ENCODE data around the gene SRF.
A peak's percentile ranks its signal among the peaks of the same experiment; 100 is the strongest.

SRF gene

DNA sequence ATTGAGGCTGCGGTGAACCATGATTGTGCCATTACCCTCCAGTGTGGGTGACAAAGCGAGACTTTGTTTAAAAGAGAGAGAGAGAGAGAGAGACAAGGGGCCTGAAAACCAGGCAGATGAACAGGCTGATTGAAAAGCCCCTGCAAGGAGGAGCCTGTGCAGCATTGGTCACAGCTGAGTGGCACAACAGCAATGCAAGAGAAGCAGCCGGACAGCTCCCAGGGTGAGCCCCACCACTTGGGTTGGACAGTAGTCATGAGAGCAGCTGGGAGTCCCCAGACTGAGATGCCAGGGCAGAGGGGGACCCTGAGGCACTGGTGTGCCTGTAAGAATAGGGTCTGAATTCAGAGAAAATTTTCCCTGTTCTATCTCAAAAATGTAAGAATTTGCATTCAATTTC lies 48.0 kb downstream of the SRF start:
- Histone ChIP-seq H3K4me3 (ENCODE audit: control insufficient read depth in 1 of 7, extremely low read depth in 1 of 7, insufficient read depth in 4 of 7, low read depth in 2 of 7, low read length in 6 of 7) (no peak overlapping the region), H3K36me3 (ENCODE audit: control insufficient read depth in 4 of 4, insufficient read depth in 4 of 4, low read length in 3 of 4) (peaks cover 16 to 69% (median 41%) of the 10 kb centered on the region in 4 experiments), H3K27me3 (replicated peaks in 2 of 5; ENCODE audit: control insufficient read depth in 4 of 5, insufficient read depth in 5 of 5, low read length in 4 of 5) (no peaks in the 10 kb centered on the region), H3K27ac (ENCODE audit: insufficient read depth in 1 of 2, low read depth in 1 of 2, low read length in 2 of 2, poor library complexity in 1 of 2, severe bottlenecking in 2 of 2) (no peak overlapping the region), H3K4me1 (ENCODE audit: control extremely low read depth in 1 of 4, control insufficient read depth in 4 of 4, insufficient read depth in 4 of 4, low read length in 3 of 4) (peaks cover 0 to 6% (median 4%) of the 10 kb centered on the region in 4 experiments), H3K9me3 (ENCODE audit: control extremely low read depth in 1 of 5, control insufficient read depth in 4 of 5, insufficient read depth in 2 of 5, low read depth in 1 of 5, low read length in 4 of 5) (no peaks in the 10 kb centered on the region)
- 100% methylated on average over 3 of the region's 3 CpGs for WGBS (ENCODE audit: insufficient coverage)
- DNase-seq = no peak
- ChIA-PET POLR2A (no interaction called here), CTCF (no interaction called here)

DNA sequence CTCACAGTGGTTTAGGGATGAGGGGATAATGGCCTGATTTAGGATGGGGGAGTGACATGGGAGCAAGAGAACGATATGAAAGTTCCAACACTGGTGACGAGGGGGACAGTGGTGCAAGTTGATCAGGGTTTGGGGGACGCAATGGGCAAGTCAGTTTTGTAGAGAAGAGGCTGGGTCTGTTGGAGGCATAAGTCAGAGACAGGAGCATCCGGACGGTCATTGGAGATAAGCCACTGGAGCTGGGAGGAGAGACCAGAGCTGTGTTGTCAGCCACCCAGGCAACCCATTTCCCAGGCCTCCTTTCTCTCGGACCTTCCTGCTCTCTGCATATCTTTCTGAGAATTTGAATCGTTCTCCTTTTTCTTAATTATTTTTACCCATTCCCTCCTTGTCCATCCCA lies 48.7 kb downstream of the SRF start:
- Histone ChIP-seq H3K27ac (ENCODE audit: insufficient read depth in 1 of 2, low read depth in 1 of 2, low read length in 2 of 2, poor library complexity in 1 of 2, severe bottlenecking in 2 of 2) (no peak overlapping the region), H3K36me3 (ENCODE audit: control insufficient read depth in 4 of 4, insufficient read depth in 4 of 4, low read length in 3 of 4) (peaks cover 16 to 68% (median 41%) of the 10 kb centered on the region in 4 experiments), H3K27me3 (replicated peaks in 2 of 5; ENCODE audit: control insufficient read depth in 4 of 5, insufficient read depth in 5 of 5, low read length in 4 of 5) (no peaks in the 10 kb centered on the region), H3K4me1 (ENCODE audit: control extremely low read depth in 1 of 4, control insufficient read depth in 4 of 4, insufficient read depth in 4 of 4, low read length in 3 of 4) (peaks cover 0 to 13% (median 11%) of the 10 kb centered on the region in 4 experiments), H3K4me3 (ENCODE audit: control insufficient read depth in 1 of 7, extremely low read depth in 1 of 7, insufficient read depth in 4 of 7, low read depth in 2 of 7, low read length in 6 of 7) (no peak overlapping the region), H3K9me3 (ENCODE audit: control extremely low read depth in 1 of 5, control insufficient read depth in 4 of 5, insufficient read depth in 2 of 5, low read depth in 1 of 5, low read length in 4 of 5) (no peaks in the 10 kb centered on the region)
- no peak for DNase-seq
- CTCF ChIA-PET = interaction anchor here (1.5 to 1.8 kb wide), 2 partner anchors 10 to 14 kb away, joined by 3 to 8 read pairs; no protein-coding TSS in a partner anchor
- POLR2A ChIA-PET = no interaction called here
- WGBS (ENCODE audit: insufficient coverage) = 98% methylated on average over 6 of the region's 7 CpGs

- H3K27ac ChIP-seq (ENCODE audit: insufficient read depth in 1 of 2, low read depth in 1 of 2, low read length in 2 of 2, poor library complexity in 1 of 2, severe bottlenecking in 2 of 2) = no peak overlapping the region
- WGBS (ENCODE audit: insufficient coverage) = 98% methylated on average over 16 of the region's 16 CpGs
- H3K4me3 ChIP-seq (ENCODE audit: control insufficient read depth in 1 of 7, extremely low read depth in 1 of 7, insufficient read depth in 4 of 7, low read depth in 2 of 7, low read length in 6 of 7) = no peak overlapping the region
- H3K9me3 ChIP-seq (ENCODE audit: control extremely low read depth in 1 of 5, control insufficient read depth in 4 of 5, insufficient read depth in 2 of 5, low read depth in 1 of 5, low read length in 4 of 5) = no peaks in the 10 kb centered on the region
- CTCF ChIA-PET = interaction anchor here (0.8 to 1.8 kb wide), 6 partner anchors 8 to 31 kb away, joined by 3 to 8 read pairs (median 4); partner anchors contain the start of gene DNPH1
- POLR2A ChIA-PET = no interaction called here
- H3K27me3 ChIP-seq (replicated peaks in 2 of 5; ENCODE audit: control insufficient read depth in 4 of 5, insufficient read depth in 5 of 5, low read length in 4 of 5) = no peaks in the 10 kb centered on the region
- H3K4me1 ChIP-seq (ENCODE audit: control extremely low read depth in 1 of 4, control insufficient read depth in 4 of 4, insufficient read depth in 4 of 4, low read length in 3 of 4) = peaks cover 0 to 16% (median 13%) of the 10 kb centered on the region in 4 experiments
- peaks cover 15 to 62% (median 38%) of the 10 kb centered on the region in 4 experiments for H3K36me3 ChIP-seq (ENCODE audit: control insufficient read depth in 4 of 4, insufficient read depth in 4 of 4, low read length in 3 of 4)
- DNase-seq = no peak
Observed at GRCh38 chr6:43220439-43220951, 49.4 kb downstream of the SRF start.

GRCh38 chr6:43221046-43221972 lies 50.2 kb downstream of the SRF start:
- DNase-seq = no peak
- Histone ChIP-seq H3K27me3 (replicated peaks in 2 of 5; ENCODE audit: control insufficient read depth in 4 of 5, insufficient read depth in 5 of 5, low read length in 4 of 5) (no peaks in the 10 kb centered on the region), H3K4me3 (ENCODE audit: control insufficient read depth in 1 of 7, extremely low read depth in 1 of 7, insufficient read depth in 4 of 7, low read depth in 2 of 7, low read length in 6 of 7) (no peak overlapping the region), H3K4me1 (ENCODE audit: control extremely low read depth in 1 of 4, control insufficient read depth in 4 of 4, insufficient read depth in 4 of 4, low read length in 3 of 4) (peaks cover 0 to 24% (median 20%) of the 10 kb centered on the region in 4 experiments), H3K36me3 (ENCODE audit: control insufficient read depth in 4 of 4, insufficient read depth in 4 of 4, low read length in 3 of 4) (peaks cover 13 to 57% (median 37%) of the 10 kb centered on the region in 4 experiments), H3K9me3 (ENCODE audit: control extremely low read depth in 1 of 5, control insufficient read depth in 4 of 5, insufficient read depth in 2 of 5, low read depth in 1 of 5, low read length in 4 of 5) (no peaks in the 10 kb centered on the region), H3K27ac (ENCODE audit: insufficient read depth in 1 of 2, low read depth in 1 of 2, low read length in 2 of 2, poor library complexity in 1 of 2, severe bottlenecking in 2 of 2) (no peak overlapping the region)
- POLR2A ChIA-PET = no interaction called here
- CTCF ChIA-PET = interaction anchor here (0.8 to 1.8 kb wide), 6 partner anchors 8 to 30 kb away, joined by 3 to 8 read pairs (median 4); partner anchors contain the start of gene DNPH1
- WGBS (ENCODE audit: insufficient coverage) = 95% methylated on average over 17 of the region's 20 CpGs

DNA sequence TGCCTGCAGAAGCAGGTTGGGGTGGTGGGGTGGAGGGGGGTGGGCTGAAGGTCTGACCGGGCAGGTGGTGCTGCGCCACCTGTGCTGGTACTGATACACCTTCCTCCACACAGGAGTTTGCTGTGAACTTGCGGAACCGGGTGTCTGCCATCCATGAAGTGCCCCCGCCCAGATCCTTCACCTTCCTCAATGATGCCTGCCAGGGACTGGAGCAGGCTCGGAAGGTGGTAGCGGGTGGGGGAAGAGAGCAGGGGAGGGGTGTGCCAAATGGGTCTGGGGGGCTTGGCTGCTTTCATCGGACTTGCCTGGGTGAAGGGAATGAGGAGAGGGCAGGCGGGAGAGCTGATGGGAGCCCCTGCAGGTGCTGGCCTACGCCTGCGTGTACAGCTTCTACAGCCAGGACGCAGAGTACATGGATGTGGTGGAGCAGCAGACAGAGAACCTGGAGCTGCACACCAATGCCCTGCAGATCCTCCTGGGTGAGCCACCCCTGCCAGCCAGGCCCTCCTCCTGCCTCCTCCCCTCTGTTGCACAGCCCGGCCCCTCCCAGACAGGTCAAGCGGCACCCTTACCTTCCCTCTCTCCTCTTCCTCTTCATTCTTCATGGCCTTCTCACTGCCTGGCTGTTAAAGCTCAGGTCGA lies 51.5 kb downstream of the SRF start:
- no peaks in the 10 kb centered on the region for H3K9me3 ChIP-seq (ENCODE audit: control extremely low read depth in 1 of 5, control insufficient read depth in 4 of 5, insufficient read depth in 2 of 5, low read depth in 1 of 5, low read length in 4 of 5)
- no peak overlapping the region for H3K27ac ChIP-seq (ENCODE audit: insufficient read depth in 1 of 2, low read depth in 1 of 2, low read length in 2 of 2, poor library complexity in 1 of 2, severe bottlenecking in 2 of 2)
- DNase-seq = no peak
- POLR2A ChIA-PET = no interaction called here
- CTCF ChIA-PET = interaction anchor here (0.6 to 1.0 kb wide), 2 partner anchors 31 to 51 kb away, joined by 3 to 4 read pairs; no protein-coding TSS in a partner anchor
- H3K27me3 ChIP-seq (replicated peaks in 2 of 5; ENCODE audit: control insufficient read depth in 4 of 5, insufficient read depth in 5 of 5, low read length in 4 of 5) = no peaks in the 10 kb centered on the region
- peaks cover 0 to 24% (median 22%) of the 10 kb centered on the region in 4 experiments for H3K4me1 ChIP-seq (ENCODE audit: control extremely low read depth in 1 of 4, control insufficient read depth in 4 of 4, insufficient read depth in 4 of 4, low read length in 3 of 4)
- no peak overlapping the region for H3K4me3 ChIP-seq (ENCODE audit: control insufficient read depth in 1 of 7, extremely low read depth in 1 of 7, insufficient read depth in 4 of 7, low read depth in 2 of 7, low read length in 6 of 7)
- WGBS (ENCODE audit: insufficient coverage) = 100% methylated on average over 8 of the region's 15 CpGs
- H3K36me3 ChIP-seq (ENCODE audit: control insufficient read depth in 4 of 4, insufficient read depth in 4 of 4, low read length in 3 of 4) = peaks cover 5 to 55% (median 29%) of the 10 kb centered on the region in 4 experiments

DNA sequence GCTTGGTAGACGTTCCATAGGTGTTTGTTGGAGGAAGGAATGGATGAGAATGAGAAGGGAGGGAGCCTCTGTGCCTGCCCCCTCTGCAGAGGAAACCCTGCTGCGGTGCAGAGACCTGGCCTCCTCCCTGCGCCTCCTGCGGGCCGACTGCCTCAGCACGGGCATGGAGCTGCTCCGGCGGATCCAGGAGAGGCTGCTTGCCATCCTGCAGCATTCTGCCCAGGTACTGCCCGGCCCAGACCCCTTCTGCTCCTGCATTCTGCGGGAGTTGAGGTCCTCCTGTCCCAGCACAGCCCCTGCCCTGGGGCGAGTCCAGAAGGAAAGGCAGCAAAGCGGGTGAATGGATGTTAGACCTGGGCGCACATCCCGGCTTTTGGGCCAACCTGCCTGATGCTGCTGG lies 52.1 kb downstream of the SRF start:
- peaks cover 0 to 27% (median 25%) of the 10 kb centered on the region in 4 experiments for H3K4me1 ChIP-seq (ENCODE audit: control extremely low read depth in 1 of 4, control insufficient read depth in 4 of 4, insufficient read depth in 4 of 4, low read length in 3 of 4)
- DNase-seq = no peak
- H3K4me3 ChIP-seq (ENCODE audit: control insufficient read depth in 1 of 7, extremely low read depth in 1 of 7, insufficient read depth in 4 of 7, low read depth in 2 of 7, low read length in 6 of 7) = no peak overlapping the region
- H3K27ac ChIP-seq (ENCODE audit: insufficient read depth in 1 of 2, low read depth in 1 of 2, low read length in 2 of 2, poor library complexity in 1 of 2, severe bottlenecking in 2 of 2) = peak overlapping the region; percentile 85 to 88
- H3K36me3 ChIP-seq (ENCODE audit: control insufficient read depth in 4 of 4, insufficient read depth in 4 of 4, low read length in 3 of 4) = peaks cover 5 to 55% (median 29%) of the 10 kb centered on the region in 4 experiments
- no peaks in the 10 kb centered on the region for H3K27me3 ChIP-seq (replicated peaks in 2 of 5; ENCODE audit: control insufficient read depth in 4 of 5, insufficient read depth in 5 of 5, low read length in 4 of 5)
- over 99% methylated on average over 14 of the region's 14 CpGs for WGBS (ENCODE audit: insufficient coverage)
- H3K9me3 ChIP-seq (ENCODE audit: control extremely low read depth in 1 of 5, control insufficient read depth in 4 of 5, insufficient read depth in 2 of 5, low read depth in 1 of 5, low read length in 4 of 5) = no peaks in the 10 kb centered on the region
- POLR2A ChIA-PET = no interaction called here
- CTCF ChIA-PET = interaction anchor here (0.6 to 1.1 kb wide), 3 partner anchors 15 to 51 kb away, joined by 3 to 4 read pairs (median 4); no protein-coding TSS in a partner anchor

Measured in common myeloid progenitor, CD34-positive (primary cell).